Right renal cortex interstitium (tissue), 3 donors: ENCODE data around the gene PUS7L. TPM values are rescaled to one million over a fixed set of nuclear protein-coding genes. Genes with fewer than 3 reads are reported as not detected.

Experiments
- DNase-seq, 3 donors: peaks; one replicate each; pipeline ENCODE4 v3.0.0-alpha.2; 2013; ENCODE audit warnings: low read depth in 3 of 3, low spot score in 2 of 3
- polyA plus RNA-seq, 3 donors: library from polyadenylated mRNA; unstranded; fragments of 120-200 nt; gene quantifications; one replicate each; pipeline ENCODE4 v1.2.1, GENCODE V29; 2013; ENCODE audit not compliant: insufficient read length in 3 of 3

PUS7L gene
- polyA plus RNA-seq, 3 donors, result 12.4 to 14.7 (median 13.1) TPM

GRCh38 chr12:43675048-43675904, 83.3 kb downstream of the PUS7L start:
- DNase-seq, result no peak

GRCh38 chr12:43669373-43669772, 89.2 kb downstream of the PUS7L start:
- DNase-seq, result no peak

Other genes starting within 250 kb of the PUS7L start
- gene ADAMTS20, start 206.6 kb downstream of the PUS7L start, polyA plus RNA-seq, result under 1 TPM; 0.61 to 0.76 (median 0.76) TPM
- 10 to 100 TPM; 13.3 to 13.7 (median 13.6) TPM for gene IRAK4, start 161 bp upstream of the PUS7L start, polyA plus RNA-seq
- 10 to 100 TPM; 77.3 to 83.9 (median 81.9) TPM for gene TWF1, start 47.5 kb upstream of the PUS7L start, polyA plus RNA-seq
- gene TMEM117, start 77.3 kb upstream of the PUS7L start, polyA plus RNA-seq, result 10 to 100 TPM; 14.7 to 15.8 (median 14.8) TPM